ENCODE data around the gene KRT81. TPM values are rescaled to one million over a fixed set of nuclear protein-coding genes. Genes with fewer than 3 reads are reported as not detected.

Gene KRT81
- total and polyA plus RNA-seq, 8 donors = 0.22 to 0.76 (median 0.52) TPM; not detected in 4

GRCh38 chr12:52320784-52321400, 29.6 kb upstream of the KRT81 start, which contains the start of gene KRT83:
TSS of gene KRT83 (minus strand) at chr12:52321398. CDS start at chr12:52321335, 63 bp downstream.
- Histone ChIP-seq H3K9me3 (no peaks in the 10 kb centered on the region), H3K36me3 (no peaks in the 10 kb centered on the region), H3K4me1 (no peaks in the 10 kb centered on the region), H3K27ac (no peak within 1 kb of the TSS), H3K27me3 (no peaks in the 10 kb centered on the region), H3K4me3 (no peak within 1 kb of the TSS)
- intact Hi-C loops (cut with DNase I) = loop anchor here in 1 of 3 donors (5.0 kb wide), 1 partner anchor 164 kb away; no protein-coding TSS in a partner anchor
- ATAC-seq = no peak
- FAIRE-seq = no peak
- WGBS, 2 donors = 68 to 72% methylated on average over 30 to 35 of the region's 35 CpGs
- DNase-seq = no peak
- TF ChIP-seq CTCF (IDR thresholded peaks at IDR 0.05) = no peak

GRCh38 chr12:52319097-52319496, 27.8 kb upstream of the KRT81 start:
- Histone ChIP-seq H3K27me3 (no peaks in the 10 kb centered on the region), H3K4me3 (no peak overlapping the region), H3K9me3 (no peaks in the 10 kb centered on the region), H3K27ac (no peak overlapping the region), H3K36me3 (no peaks in the 10 kb centered on the region), H3K4me1 (no peaks in the 10 kb centered on the region)
- no peak for TF ChIP-seq CTCF (IDR thresholded peaks at IDR 0.05)
- no peak for DNase-seq
- ATAC-seq = peak in 2 of 4 donors; percentile 34 to 47
- intact Hi-C loops (cut with DNase I) = no loop called here
- no peak for FAIRE-seq
- WGBS, 2 donors = 59 to 61% methylated on average over 11 of the region's 11 CpGs

- no peak for ATAC-seq
- FAIRE-seq = no peak
- H3K27me3 ChIP-seq = no peaks in the 10 kb centered on the region
- H3K27ac ChIP-seq = no peak overlapping the region
- no peak overlapping the region for H3K4me3 ChIP-seq
- no peak for TF ChIP-seq CTCF (IDR thresholded peaks at IDR 0.05)
- H3K36me3 ChIP-seq = no peaks in the 10 kb centered on the region
- no peaks in the 10 kb centered on the region for H3K4me1 ChIP-seq
- intact Hi-C loops (cut with DNase I) = no loop called here
- WGBS, 2 donors = 84% methylated on average over 11 of the region's 11 CpGs
- no peaks in the 10 kb centered on the region for H3K9me3 ChIP-seq
- no peak for DNase-seq
These were observed 27.1 kb upstream of the KRT81 start for GRCh38 chr12:52318241-52318990.

GRCh38 chr12:52317468-52318052, 26.2 kb upstream of the KRT81 start:
- no peaks in the 10 kb centered on the region for H3K36me3 ChIP-seq
- no peaks in the 10 kb centered on the region for H3K4me1 ChIP-seq
- H3K9me3 ChIP-seq = no peaks in the 10 kb centered on the region
- DNase-seq (no peak), FAIRE-seq (no peak), ATAC-seq (no peak)
- H3K4me3 ChIP-seq = no peak overlapping the region
- no peak overlapping the region for H3K27ac ChIP-seq
- H3K27me3 ChIP-seq = no peaks in the 10 kb centered on the region
- intact Hi-C loops (cut with DNase I) = no loop called here
- WGBS, 2 donors = 75 to 87% methylated on average over 12 of the region's 12 CpGs
- no peak for TF ChIP-seq CTCF (IDR thresholded peaks at IDR 0.05)
